Activated CD8-positive, alpha-beta memory T cell treated with anti-CD3 and anti-CD28 coated beads, Interleukin-2, amount 50 U/mL, for 1 hour (primary cell): ENCODE measurements around the gene TSEN54.

Experiments
- DNase-seq: peaks from one replicate; pipeline ENCODE4 v3.0.0-alpha.2; 2020; ENCODE audit errors: extremely low read depth

The TSEN54 gene

DNA sequence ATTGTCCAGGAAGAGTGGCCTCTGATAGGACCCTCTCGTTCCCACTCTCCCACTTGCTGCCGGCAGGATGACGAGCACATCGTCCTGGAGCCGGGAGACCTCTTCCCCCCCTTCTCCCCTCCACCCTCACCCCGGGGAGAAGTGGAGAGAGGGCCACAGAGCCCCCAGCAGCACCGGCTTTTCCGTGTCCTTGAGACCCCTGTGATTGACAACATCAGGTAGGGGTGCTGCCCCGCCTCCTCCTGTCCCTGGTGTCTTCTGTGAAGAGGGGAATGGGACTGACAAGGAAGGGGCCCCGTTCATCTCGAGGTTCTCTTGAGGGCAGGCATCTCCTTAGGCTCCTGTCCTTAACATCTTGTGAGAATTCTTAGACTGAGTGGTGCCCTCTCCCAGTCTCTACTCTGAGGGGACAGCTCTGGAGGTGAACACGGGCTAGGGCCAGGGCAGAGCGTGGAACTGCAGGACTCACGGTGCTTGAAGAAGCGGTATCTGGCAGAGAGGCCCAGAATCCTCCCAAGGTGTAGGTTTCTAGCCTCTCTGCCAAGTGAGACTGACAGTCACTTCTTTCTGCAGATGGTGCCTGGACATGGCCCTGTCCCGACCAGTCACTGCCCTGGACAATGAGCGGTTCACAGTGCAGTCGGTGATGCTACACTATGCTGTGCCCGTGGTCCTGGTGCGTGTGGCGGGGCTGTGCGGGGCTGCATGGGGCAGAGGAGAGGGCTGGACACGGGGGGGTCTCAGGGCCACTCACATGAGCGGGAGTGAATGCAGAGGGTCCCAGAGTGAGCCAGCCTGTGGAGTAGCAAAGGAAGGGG is 27.4 kb upstream of the TSEN54 start:
- no peak for DNase-seq

DNA sequence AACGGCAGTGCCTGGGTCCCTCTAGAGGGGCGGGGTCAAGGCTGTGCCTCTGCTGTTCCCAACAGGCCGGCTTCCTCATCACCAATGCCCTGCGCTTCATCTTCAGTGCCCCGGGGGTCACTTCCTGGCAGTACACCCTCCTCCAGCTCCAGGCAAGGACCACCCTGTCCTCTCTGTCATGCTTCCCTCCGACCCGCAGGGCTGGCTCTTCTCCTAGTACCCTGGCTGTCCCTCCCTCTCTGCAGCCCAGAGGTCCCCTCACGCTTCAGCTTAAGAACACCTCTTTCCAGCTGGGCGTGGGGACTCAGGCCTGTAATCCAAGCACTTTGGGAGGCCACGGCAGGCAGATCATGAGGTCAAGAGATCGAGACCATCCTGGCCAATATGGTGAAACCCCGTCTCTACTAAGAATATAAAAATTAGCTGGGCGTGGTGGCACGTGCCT is 26.8 kb upstream of the TSEN54 start:
- DNase-seq, result no peak

DNA sequence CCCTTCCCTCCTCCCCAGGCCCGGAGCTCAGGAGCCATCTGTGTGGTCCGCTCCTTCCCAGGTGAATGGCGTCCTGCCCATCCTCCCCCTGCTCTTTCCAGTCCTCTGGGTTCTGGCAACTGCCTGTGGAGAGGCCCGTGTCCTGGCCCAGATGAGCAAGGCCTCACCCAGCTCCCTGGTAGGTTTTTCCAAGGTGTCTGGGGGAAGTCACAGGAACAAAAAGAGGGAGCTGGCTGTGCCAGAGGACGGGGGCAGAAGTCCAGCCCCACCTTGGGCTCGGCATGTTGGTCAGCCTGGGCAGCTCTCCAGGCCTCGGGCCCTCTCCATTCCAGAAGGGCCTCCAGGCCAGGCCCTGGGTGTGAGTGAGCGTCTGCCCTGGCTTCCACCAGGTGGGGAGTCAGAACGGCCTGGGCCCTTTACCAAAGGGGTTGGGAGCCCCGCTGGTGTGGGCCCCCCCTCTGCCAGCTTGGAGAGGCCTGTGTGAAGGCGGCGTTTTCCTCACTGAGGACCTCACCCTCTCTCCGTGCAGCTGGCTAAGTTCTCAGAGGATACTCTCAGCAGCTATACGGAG is 26.1 kb upstream of the TSEN54 start:
- DNase-seq, result no peak

DNA sequence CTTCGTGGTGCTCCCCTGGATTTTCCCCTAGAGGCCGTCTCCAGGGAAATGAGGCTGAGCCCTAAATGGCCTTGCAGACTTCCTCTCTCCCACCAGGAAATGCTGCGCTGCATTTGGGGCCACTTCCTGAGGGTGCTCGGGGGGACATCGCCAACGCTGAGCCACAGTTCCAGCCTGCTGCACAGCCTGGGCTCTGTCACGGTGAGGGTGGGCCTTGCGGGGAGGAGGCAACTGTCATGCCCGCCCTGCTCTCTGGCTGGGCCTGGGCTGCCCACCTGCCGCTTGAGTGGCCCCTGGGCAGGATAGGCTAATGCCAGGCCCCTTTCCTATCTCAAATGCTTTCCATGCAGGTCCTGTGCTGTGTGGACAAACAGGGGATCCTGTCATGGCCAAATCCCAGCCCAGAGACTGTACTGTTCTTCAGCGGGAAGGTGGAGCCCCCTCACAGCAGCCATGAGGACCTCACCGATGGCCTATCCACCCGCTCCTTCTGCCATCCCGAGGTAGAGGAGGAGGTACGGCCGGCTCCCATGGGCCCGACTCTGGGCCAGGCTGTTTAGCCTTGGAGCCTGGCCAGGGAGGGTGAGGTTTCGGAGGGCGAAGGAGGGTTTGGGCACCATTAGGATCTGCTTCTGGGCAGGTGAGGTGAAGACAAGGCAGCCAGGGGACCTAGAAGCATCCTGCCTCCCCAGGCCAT is 25.2 kb upstream of the TSEN54 start:
- no peak for DNase-seq

DNA sequence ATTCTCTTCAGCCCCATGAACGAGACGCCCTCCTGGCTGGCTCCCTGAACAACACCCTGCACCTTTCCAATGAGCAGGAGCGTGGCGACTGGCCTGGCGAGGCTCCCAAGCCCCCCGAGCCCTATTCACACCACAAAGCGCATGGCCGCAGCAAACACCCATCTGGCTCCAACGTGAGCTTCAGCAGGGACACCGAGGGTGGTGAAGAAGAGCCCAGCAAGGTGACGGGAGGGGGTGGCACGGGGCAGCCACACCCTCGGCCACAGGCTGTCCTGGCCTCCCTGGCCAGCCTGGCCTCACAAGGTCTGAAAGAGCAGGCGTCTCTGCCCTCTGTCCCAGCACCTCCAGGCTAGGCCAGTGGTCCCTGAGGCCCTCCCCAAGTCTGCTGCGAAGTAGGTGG is 24.6 kb upstream of the TSEN54 start:
- no peak for DNase-seq

DNA sequence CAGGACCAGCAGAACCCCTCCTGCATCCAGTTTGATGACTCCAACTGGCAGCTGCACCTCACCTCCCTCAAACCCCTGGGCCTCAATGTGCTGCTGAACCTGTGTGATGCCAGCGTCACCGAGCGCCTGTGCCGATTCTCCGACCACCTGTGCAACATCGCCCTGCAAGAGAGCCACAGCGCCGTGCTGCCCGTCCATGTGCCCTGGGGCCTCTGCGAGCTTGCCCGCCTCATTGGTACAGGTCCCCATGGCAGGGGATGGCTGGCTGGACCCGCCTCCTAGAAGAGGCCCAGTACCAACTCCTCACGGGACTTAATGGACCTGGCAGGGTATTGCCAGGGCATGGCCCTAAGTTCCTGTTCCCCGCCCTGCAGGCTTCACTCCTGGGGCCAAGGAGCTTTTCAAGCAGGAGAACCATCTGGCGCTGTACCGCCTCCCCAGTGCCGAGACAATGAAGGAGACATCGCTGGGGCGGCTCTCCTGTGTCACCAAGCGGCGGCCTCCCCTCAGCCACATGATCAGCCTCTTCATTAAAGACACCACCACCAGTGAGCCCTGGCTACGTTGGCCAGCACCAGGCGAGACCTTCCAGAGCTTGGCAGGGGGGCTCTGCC is 23.7 kb upstream of the TSEN54 start:
- no peak for DNase-seq

DNA sequence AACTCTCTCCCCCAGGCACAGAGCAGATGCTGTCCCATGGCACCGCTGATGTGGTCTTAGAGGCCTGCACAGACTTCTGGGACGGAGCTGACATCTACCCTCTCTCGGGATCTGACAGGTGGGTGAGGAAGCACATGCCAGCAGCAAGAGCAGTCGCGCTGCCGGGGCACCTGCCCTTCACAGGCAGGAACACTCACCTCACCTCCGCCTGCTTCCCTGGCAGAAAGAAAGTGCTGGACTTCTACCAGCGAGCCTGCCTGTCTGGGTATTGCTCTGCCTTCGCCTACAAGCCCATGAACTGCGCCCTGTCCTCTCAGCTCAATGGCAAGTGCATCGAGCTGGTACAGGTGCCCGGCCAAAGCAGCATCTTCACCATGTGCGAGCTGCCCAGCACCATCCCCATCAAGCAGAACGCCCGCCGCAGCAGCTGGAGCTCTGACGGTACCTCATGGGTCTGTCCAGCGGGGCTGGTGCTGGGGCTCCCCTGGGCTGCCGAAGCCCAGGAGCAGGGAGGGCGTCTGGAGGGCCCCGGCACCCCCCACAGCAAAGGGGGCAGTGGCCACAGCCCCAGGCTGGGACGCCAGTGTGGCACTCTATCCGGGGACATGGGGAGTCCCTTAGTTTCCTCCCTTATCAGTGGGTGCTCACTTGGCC is 22.7 kb upstream of the TSEN54 start:
- no peak for DNase-seq

DNA sequence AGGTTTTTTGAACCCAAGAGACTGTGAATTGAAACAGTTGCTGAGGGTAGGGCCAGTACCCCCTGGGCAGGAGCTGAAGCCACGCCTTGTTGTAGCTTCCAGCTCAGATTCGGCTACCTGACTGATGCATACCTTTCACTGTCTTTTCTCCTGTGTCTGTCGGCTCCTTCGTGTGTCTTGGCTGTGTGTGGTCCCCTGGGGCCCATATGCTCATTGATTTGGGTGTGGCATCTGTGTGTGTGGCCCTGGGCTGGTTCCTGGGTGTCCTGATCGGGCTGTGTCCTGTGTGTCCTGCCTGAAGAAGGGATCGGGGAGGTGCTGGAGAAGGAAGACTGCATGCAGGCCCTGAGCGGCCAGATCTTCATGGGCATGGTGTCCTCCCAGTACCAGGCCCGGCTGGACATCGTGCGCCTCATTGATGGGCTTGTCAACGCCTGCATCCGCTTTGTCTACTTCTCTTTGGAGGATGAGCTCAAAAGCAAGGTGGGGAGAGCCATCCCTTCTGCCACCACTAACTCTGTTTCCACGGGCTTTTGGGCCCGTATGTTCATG is 21.9 kb upstream of the TSEN54 start:
- no peak for DNase-seq

DNA sequence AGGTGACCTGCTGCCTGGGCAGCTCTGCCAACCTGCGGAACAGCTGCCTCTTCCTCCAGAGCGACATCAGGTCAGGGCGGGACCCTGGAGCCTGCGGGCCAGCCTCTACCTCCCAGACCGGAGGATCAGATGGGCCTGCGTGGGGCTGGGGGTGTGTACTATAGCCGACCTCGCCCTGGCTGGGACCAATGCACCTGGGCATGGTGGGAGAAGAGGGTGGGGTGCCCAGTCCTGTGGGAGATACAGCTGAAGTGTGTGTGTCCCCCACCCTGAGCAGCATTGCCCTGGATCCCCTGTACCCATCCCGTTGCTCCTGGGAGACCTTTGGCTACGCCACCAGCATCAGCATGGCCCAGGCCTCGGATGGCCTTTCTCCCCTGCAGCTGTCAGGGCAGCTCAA is 20.3 kb upstream of the TSEN54 start:
- no peak for DNase-seq

DNA sequence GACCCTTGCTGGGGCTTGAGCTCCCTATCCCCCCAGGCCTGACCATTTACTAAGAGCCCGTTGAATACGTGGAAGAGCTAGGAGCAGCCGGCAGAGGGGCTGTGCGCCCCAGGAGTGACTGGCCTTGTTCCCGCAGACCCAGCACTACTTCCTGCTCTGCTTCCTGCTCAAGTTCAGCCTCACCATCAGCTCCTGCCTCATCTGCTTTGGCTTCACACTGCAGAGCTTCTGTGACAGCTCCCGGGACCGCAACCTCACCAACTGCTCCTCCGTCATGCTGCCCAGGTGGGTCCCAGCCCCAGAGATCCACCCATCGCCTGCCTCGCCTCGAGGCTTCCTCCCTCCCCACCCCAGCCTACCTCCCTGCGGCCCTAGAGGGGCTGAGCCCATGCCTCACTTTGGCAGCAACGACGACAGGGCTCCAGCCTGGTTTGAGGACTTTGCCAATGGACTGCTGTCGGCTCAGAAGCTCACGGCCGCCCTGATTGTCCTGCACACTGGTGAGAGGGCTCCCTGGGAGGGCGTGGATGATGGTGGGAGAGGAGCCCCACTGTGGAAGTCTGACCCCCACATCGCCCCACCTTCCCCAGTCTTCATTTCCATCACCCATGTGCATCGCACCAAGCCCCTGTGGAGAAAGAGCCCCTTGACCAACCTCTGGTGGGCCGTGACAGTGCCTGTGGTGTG is 18.1 kb upstream of the TSEN54 start:
- no peak for DNase-seq

DNA sequence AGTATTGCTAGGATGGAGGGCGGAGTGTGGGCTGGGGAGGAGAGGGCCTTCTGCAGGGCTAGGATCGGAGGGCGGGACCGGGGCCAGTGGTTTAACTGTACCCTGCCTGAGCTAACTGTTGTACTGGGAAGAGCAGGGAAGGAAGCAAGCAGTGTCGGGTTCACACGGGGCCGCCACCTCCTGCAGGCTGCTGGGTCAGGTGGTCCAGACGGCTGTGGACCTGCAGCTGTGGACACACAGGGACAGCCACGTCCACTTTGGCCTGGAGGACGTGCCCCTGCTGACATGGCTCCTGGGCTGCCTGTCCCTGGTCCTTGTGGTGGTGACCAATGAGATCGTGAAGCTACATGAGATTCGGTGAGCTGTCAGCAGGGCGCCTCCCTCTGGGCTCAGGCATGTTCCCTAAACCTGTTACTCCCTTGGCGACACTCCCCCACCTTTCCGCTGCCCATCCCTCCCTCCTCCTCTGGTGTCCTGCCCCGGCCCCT is 17.6 kb upstream of the TSEN54 start:
- no peak for DNase-seq

DNA sequence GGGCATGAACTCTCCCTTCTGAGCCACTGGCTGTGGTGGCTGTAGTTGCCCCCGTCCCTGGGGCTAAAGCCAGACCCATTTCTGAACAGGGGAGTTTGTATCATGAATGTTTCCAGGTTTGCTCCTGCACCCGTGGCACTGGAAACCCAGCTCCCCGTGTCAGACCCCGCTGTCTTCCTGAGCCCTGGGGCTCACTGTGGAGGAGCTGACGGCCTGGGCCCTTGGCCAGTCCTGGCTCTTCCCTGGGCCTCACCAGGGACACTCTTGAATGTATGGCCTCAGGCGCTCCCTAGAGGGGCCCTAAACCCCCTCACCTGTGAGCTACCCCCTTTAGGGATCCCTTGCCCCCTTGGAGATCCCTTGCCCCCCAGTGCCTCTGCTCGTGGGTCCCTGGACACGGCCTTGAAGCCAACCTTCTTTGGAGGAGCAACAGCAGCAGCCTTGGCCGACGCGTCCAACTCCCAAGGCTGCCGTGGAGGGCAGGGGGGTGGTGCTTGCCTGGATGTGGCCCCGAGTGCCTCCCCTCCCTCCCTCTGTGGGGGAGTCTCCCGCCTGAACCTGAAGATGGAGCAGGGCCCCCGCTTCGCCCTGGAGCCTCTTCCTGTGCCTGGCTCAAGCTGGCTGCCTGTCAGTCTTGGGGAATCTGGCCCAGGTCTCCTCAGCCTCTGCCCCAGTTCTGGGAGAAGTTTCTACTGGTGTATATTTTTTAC is 16.9 kb upstream of the TSEN54 start:
- DNase-seq, result no peak

DNA sequence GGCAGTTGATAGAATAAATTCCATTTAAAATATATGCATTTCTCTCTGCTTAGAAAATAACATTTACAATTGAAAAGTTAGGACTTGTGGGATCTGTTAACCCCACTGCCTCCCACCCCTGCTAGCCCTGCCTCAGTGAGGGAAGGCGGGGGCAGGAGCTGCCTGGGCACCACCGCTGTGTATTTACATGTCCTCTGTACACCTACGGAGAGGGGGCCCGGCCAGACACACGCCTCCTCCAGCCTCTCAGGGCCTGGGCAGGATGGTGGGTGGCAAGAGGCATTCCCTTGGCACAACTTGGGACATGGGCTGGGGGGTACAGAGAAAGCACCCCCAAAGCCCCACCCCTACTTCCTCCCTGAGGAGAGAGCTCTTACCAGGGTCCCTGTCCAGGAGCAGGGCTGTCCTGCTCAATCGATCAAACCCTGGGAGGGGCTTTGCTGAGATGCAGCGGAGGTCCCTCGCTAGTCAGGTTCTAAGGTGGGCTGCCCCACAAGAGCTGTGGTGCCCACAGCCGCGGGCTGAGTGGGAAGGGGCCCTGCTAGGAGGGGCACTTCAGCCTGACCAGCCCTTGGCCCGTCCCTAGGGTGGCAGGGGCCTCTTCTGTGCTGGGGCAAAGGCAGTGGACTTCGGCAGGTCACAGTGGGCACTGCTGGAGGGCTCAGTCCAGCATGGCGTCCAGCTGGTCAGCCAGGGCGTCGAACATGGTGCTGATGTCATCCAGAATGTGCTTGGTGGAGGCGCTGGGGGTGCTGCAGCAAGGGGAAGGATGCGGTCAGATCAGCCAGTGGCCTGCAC is 15.7 kb upstream of the TSEN54 start:
- no peak for DNase-seq

DNA sequence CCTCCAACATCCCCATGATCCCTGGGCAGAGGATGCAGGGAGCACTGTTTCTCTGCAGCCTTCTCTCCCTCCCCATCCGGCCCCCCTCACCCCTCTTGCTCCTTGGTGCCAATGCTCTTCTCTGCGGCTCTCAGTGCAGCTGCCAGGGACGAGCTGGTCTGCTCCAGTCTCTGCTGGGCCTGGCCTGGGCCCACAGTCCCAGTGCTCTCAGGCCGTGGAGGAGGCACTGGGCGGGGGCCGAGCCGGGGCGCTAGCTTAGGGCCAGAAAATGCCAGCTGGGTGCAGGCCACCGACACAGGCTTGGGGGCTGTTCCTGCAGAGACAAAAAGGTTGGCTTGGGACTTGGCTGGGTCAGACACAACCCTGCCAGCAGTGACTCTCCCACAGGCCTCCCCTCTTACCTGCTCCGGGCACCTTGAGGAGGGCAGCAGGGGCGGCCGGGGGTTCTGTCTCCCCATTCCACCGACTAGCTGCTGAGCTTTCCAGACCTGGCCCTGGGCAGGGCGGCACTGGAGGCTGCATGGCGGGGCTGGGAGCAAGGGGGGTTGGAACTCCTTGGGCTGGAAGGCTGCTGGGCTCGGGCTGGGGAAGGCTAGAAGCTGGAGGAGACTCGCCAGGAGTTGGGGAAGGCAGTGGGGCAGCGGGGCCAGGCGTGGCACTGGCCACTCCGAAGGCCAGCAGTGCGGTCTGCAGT is 14.8 kb upstream of the TSEN54 start:
- no peak for DNase-seq

DNA sequence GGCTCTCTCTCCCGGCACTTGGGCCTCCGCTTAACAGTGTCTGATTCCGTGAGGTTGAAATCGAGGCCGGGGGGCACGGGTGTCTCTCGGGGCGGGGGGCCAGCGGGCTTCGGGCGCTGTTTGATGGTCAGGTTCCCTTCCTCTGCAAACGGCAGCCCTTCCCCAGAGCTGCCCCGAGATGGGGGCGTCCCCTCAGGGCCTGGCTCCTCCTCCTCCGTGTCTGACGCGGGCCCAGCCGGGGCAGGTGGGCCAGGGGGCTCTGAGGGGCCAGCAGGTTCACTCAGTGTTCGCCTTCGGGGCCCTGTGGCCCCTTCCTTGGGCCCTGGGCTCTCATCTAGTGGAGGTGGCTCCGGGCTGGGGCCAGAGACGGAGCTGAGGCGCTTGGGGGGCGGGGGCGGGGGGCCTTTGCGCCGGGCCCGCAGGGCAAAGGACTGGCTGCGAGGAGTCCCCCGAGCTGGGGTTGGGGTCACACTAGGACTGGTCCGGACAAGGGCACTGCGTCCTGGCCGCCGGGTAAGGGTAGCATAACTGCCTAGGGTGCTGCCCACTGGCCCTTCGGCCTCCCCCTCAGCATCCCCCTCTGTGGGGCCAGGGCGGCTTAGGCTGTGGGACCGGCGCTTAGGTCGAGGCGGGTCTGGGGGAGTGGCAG is 14.1 kb upstream of the TSEN54 start:
- DNase-seq, result no peak

DNA sequence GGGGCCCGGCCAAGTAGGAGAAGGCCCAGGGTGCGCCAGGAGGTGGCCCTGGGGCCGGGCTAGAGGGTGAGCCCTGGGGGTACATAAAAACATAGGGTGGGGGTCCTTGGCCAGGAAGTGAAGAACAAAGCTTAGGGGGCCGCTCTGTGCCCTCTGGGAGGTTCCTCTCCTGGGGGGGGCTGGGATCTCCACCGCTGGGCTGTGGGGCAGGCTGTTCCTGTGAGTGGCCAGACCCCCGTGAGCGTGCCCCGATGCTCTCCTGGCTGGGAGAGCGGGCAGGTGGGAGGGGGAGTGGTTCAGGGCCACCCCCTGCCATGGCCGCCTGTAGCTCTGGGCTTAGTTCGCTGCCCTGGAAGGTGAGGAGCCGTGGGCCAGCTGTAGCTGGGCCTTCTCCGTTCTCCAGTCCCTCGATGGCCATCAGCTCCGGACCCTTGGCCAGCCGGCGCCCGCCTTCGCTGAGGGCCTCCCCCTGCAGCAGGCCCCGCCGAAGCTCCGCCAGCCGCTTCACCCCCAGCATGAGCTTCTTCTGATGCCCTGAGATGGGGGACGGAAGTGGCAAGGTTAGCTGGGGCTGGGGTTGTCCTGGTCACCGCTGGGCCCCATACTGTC is 13.5 kb upstream of the TSEN54 start:
- DNase-seq, result no peak

DNA sequence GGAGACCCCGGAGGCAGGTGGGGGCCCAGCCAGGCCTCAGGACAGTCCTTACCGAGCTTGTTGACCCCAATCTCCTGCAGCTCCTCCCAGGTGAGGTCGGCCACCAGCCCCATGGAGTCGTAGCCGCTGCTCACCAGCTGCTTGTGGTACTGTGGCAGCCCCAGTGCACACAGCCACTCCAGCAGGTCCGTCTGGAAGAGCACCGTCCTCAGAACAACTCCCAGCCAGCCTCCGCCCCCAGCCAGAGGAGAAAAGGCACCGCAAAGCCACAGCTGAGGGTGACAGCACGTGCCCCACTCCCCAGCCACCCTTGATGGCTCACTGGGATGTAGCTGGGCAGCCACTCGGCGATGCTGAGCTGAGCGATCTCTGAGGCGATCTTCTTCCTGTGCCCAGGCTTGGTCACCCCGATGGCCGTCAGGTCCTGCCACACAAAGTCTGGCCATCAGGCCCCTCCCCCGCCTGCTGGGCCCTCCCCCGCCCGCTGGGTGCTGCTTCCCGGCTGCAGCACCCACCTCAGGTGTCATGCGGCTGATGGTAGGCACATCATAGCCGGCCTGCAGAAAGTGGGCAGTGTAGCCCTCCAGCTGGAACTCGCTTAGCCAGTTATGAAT is 12.9 kb upstream of the TSEN54 start:
- no peak for DNase-seq

DNA sequence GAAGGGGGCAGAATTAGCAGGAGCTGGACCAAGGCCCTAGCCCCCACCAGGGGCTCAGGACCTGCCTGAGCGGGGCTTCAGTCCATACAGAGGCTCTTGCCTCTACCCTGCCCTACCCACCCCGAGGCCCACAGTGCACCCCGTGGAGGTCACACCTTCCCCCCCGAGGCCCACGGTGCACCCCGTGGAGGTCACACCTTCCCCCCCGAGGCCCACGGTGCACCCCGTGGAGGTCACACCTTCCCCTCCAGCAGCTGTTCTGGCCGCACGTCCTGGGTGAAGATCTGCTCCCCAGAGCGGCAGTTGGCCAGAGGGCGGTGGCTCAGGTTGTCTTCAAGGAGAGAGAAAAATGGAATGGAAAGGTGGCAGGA is 12.4 kb upstream of the TSEN54 start:
- no peak for DNase-seq
